Upper lobe of left lung (tissue), 6 donors: ENCODE results near the gene EXD3. TPM values are rescaled to one million over a fixed set of nuclear protein-coding genes. Genes with fewer than 3 reads are reported as not detected.

ENCODE experiments used
- ATAC-seq, 2 donors: fragments of 200-7000 bp; cut with Tn5 transposase; one replicate each; pipeline ENCODE4 v1.9.1; 2022; ENCODE audit warnings: mild to moderate bottlenecking in 2 of 2, moderate library complexity in 2 of 2; ENCODE audit not compliant: low FRiP score in 2 of 2
- DNase-seq, 2 donors: peaks; one replicate each; pipeline ENCODE4 v3.0.0-alpha.2; 2019 to 2020
- H3K27ac ChIP-seq, 4 donors: fragments of 200-600 bp; sonication (generic); one replicate each; pipeline ENCODE4 v1.5.1; 2016 to 2019
- H3K27me3 ChIP-seq, 4 donors: fragments of 200-600 bp; sonication (generic); one replicate each; pipeline ENCODE4 v1.5.1; 2017 to 2019
- H3K36me3 ChIP-seq, 4 donors: fragments of 200-600 bp; sonication (generic); one replicate each; pipeline ENCODE4 v1.5.1; 2016 to 2019
- H3K4me1 ChIP-seq, 4 donors: fragments of 200-600 bp; sonication (generic); one replicate each; pipeline ENCODE4 v1.5.1; 2018 to 2019
- H3K4me3 ChIP-seq, 4 donors: fragments of 200-600 bp; sonication (generic); one replicate each; pipeline ENCODE4 v1.5.1; 2017 to 2019; ENCODE audit warnings: mild to moderate bottlenecking in 2 of 4, moderate library complexity in 1 of 4
- H3K9me3 ChIP-seq, 4 donors: fragments of 200-600 bp; sonication (generic); one replicate each; pipeline ENCODE4 v1.5.1; 2018 to 2019
- CTCF ChIP-seq, 6 experiments: fragments of 450-650 bp in 4 of 6; fragments of 200-600 bp in 2 of 6; sonication (generic) in 2 of 6; IDR thresholded peaks; one replicate each; pipeline ENCODE4 v1.5.1; 2016 to 2019; ENCODE audit warnings: antibody characterized with exemption in 6 of 6
- EP300 ChIP-seq, 4 donors: sonication (generic); formaldehyde crosslinking; IDR thresholded peaks; one replicate each; pipeline ENCODE4 v1.5.1; 2017; ENCODE audit warnings: antibody characterized with exemption in 4 of 4, control low read depth in 2 of 4
- POLR2A ChIP-seq, 4 donors: fragments of 450-650 bp; IDR thresholded peaks; one replicate each; pipeline ENCODE4 v1.5.1; 2016 to 2017; ENCODE audit warnings: antibody characterized with exemption in 4 of 4, mild to moderate bottlenecking in 2 of 4
- POLR2AphosphoS5 ChIP-seq, 2 donors: sonication (generic); formaldehyde crosslinking; IDR thresholded peaks; one replicate each; pipeline ENCODE4 v1.5.1; 2017; ENCODE audit warnings: antibody characterized with exemption in 2 of 2
- WGBS, 2 donors: methylation state at CpG; one replicate each; pipeline ENCODE4 v1.1.5; 2017 to 2018; 5-methylcytosine and 5-hydroxymethylcytosine counted together
- total RNA-seq, 6 donors: library from RNA; depleted of rRNA in 4 of 6; stranded (reverse); fragments of >200 nt in 4 of 6; gene quantifications; one replicate each; pipeline versions ENCODE4 v1.1.0 to v1.2.1, GENCODE V29; 2016 to 2021
- donor health status: DM: no; HTN: no; CAD: no; lungs with moderate emphysema.
- donor health status: DM: no; HTN: yes; CAD: no; lungs with severe emphysema.

The EXD3 gene
- total RNA-seq, 6 donors from 2014 or later: 12.3 to 118 (median 24.8) TPM

DNA sequence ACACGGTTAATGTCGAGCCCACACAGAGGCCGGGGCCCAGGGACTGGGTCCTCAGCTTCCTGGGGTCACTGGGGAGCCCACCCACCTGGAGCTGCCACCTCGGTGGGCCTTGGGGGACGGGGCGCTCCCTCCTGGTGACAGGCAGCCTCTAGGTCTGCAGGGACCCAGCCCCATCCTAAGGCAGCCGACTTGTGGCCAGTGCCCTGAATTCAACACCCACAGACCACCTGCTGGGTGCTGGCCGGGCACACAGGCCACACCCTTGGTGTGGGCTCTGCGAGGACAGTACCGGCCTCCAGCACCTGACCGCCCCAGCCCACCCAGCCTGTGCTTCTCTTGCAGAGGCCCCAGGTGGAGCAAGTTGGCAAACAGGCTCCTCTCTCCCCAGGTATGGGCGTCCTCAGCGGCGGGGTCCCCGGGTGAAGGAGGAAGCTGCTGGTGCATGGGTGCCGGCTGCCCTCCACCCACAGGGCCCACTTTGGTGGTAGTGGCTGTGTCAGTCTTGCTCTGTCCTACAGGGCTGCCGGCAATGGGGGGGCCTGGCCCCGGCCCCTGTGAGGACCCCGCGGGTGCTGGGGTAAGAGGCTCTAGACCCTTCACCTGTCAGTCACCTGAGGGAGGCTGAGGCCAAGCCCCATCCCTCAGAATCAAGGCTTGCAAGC lies 9.9 kb upstream of the EXD3 start:
- WGBS, 2 donors: 86 to 100% methylated on average over 1 to 10 of the region's 20 CpGs

DNA sequence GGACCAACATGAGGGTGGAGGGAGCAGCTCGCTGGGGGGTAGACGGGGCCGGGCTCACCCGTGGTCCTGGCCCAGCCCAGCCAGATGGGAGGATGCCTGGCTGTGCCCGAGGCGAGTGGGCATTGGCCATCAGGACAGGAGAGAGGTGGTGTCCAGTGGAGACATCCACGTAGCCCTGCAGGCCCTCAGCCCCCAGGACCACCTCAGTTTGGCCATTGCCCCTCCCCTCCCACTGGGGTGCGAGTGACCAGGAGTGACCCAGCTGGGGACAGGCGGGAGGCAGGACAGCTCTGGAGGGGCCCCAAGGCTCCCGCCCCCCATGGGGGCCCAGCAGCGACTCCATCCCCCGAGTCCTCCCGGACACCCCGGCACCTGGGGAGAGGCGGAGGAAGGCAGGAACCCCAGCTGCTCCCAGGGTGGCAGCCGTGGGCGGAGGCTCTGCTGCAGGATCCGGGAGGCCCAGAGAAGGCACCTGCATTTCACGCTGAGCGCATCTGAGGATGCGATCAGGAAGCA lies 8.5 kb upstream of the EXD3 start:
- TF ChIP-seq EP300 (IDR thresholded peaks at IDR 0.05) (no peak), POLR2AphosphoS5 (IDR thresholded peaks at IDR 0.05) (no peak), CTCF (IDR thresholded peaks at IDR 0.05) (no peak), POLR2A (IDR thresholded peaks at IDR 0.05) (no peak)
- DNase-seq: peak in 1 of 2 donors; percentile 65
- H3K36me3 ChIP-seq: no peaks in the 10 kb centered on the region
- H3K4me1 ChIP-seq: peaks cover 0 to 8% (median 3%) of the 10 kb centered on the region in 4 donors
- H3K27ac ChIP-seq: no peak overlapping the region
- 66 to 87% methylated on average over 2 to 17 of the region's 21 CpGs for WGBS, 2 donors
- H3K27me3 ChIP-seq: no peaks in the 10 kb centered on the region
- no peak overlapping the region for H3K4me3 ChIP-seq
- H3K9me3 ChIP-seq: no peaks in the 10 kb centered on the region
- no peak for ATAC-seq

More for the DNA sequence above, 9.9 kb upstream of the EXD3 start:
- TF ChIP-seq POLR2A (IDR thresholded peaks at IDR 0.05) (no peak), EP300 (IDR thresholded peaks at IDR 0.05) (no peak), CTCF (IDR thresholded peaks at IDR 0.05) (no peak), POLR2AphosphoS5 (IDR thresholded peaks at IDR 0.05) (no peak)
- peaks cover 0 to 8% (median 3%) of the 10 kb centered on the region in 4 donors for H3K4me1 ChIP-seq
- H3K27ac ChIP-seq: no peak overlapping the region
- no peaks in the 10 kb centered on the region for H3K36me3 ChIP-seq
- DNase-seq (peak in 1 of 2 donors; percentile 83), ATAC-seq (no peak)
- no peaks in the 10 kb centered on the region for H3K9me3 ChIP-seq
- no peak overlapping the region for H3K4me3 ChIP-seq
- no peaks in the 10 kb centered on the region for H3K27me3 ChIP-seq

DNA sequence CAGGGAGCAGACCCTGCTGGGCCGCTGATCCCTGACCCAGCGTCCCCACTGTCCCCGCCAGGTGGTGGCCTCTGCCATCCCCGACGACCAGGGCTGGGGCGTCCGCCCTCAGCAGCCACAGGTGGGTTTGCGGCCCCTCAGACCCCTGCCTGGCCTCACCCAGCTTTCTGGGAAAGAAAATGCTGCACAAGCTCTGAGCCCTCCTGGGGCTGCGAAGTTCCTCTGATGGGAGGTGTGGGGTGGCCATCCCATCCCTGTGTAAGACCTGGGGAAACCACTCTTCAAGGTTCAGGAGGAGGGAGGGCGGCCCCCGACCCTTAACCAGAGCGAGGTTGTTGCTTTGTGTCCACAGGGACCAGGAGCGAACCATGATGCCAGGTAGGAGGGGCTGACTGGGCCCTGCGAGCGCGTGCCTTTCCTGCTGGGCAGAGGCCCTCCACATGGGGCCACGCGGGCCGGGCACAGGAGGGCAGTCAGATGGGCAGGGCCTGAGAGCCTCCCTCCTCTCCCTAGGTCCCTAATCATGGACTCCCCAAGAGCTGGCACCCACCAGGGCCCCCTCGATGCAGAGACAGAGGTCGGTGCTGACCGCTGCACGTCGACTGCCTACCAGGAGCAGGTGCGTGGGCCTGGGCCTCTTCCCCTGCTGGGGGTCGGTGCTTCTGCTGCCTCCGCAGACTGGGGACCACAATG lies 7.9 kb upstream of the EXD3 start:
- Histone ChIP-seq H3K27me3 (no peaks in the 10 kb centered on the region), H3K36me3 (no peaks in the 10 kb centered on the region), H3K27ac (no peak overlapping the region), H3K4me1 (peaks cover 0 to 6% (median under 1%) of the 10 kb centered on the region in 4 donors), H3K4me3 (no peak overlapping the region), H3K9me3 (no peaks in the 10 kb centered on the region)
- no peak for TF ChIP-seq POLR2AphosphoS5 (IDR thresholded peaks at IDR 0.05)
- TF ChIP-seq CTCF (IDR thresholded peaks at IDR 0.05): no peak
- TF ChIP-seq POLR2A (IDR thresholded peaks at IDR 0.05): no peak
- no peak for TF ChIP-seq EP300 (IDR thresholded peaks at IDR 0.05)
- DNase-seq (peak in 1 of 2 donors; percentile 73), ATAC-seq (no peak)
- 81 to 90% methylated on average over 8 to 18 of the region's 27 CpGs for WGBS, 2 donors

DNA sequence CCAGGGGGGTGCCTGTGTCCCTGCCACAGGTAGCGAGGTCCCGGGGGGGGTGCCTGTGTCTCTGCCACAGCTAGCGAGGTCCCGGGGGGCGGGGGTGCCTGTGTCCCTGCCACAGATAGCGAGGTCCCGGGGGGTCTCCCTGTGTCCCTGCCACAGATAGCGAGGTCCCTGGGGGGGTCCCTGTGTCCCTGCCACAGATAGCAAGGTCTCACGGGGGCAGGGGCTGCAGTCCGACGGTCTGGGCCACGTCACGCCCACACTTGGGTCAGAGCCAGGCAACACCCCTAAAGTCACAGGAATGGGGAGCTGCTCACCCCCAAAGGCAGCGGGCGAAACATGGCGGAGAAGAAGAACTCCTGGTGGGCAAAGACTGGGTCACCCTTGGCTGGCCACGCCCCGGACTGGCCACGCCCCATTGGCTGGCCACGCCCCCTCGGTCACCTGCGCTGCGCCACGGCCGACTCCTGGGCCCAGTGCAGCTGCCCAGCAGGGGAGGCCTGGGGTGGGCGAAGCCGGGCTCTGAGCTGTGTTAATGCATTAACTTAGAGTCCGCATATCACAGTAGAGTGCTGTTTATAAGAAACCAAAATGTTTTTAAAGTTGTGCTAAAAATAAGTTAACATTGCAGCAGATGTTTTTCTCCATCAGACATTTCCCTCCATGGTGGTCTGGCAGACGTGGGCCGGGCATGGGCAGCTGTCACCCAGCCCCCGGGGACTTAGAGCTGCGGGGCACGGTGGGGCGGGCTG lies 7.2 kb upstream of the EXD3 start:
- no peaks in the 10 kb centered on the region for H3K9me3 ChIP-seq
- H3K27me3 ChIP-seq: no peaks in the 10 kb centered on the region
- no peak for TF ChIP-seq CTCF (IDR thresholded peaks at IDR 0.05)
- no peak for TF ChIP-seq POLR2A (IDR thresholded peaks at IDR 0.05)
- no peak for TF ChIP-seq POLR2AphosphoS5 (IDR thresholded peaks at IDR 0.05)
- no peak for TF ChIP-seq EP300 (IDR thresholded peaks at IDR 0.05)
- no peaks in the 10 kb centered on the region for H3K4me1 ChIP-seq
- ATAC-seq (no peak), DNase-seq (peak in 1 of 2 donors; percentile 90)
- WGBS, 2 donors: 72 to 73% methylated on average over 21 to 23 of the region's 34 CpGs
- H3K36me3 ChIP-seq: no peaks in the 10 kb centered on the region
- H3K4me3 ChIP-seq: no peak overlapping the region
- H3K27ac ChIP-seq: no peak overlapping the region
